GM23338 (cell line): ENCODE measurements around the gene ACOXL. TPM values are rescaled to one million over a fixed set of nuclear protein-coding genes. Genes with fewer than 3 reads are reported as not detected.

Experiments
- ATAC-seq: fragments of 200-7000 bp; cut with Tn5 transposase; 3 replicates; pipeline ENCODE4 v1.9.1; 2020
- DNase-seq: peaks from one replicate; pipeline ENCODE4 v3.0.0-alpha.2; 2015; ENCODE audit warnings: low spot score
- H2AFZ ChIP-seq: fragments of 200-600 bp; sonication (generic); 2 replicates; pipeline ENCODE4 v1.8.0; 2016; ENCODE audit warnings: antibody characterized with exemption, mild to moderate bottlenecking, moderate library complexity
- H3F3A ChIP-seq: fragments of 200-600 bp; sonication (generic); replicated peaks from 2 replicates; pipeline ENCODE4 v1.8.0; 2017; ENCODE audit warnings: antibody characterized with exemption, mixed run types, low read depth
- H3K27ac ChIP-seq: fragments of 200-600 bp; sonication (generic); 2 replicates; pipeline ENCODE4 v1.6.1; 2016; ENCODE audit warnings: low read depth
- H3K27me3 ChIP-seq: fragments of 200-600 bp; sonication (generic); 2 replicates; pipeline ENCODE4 v1.8.0; 2016; ENCODE audit warnings: mild to moderate bottlenecking, mixed run types, moderate library complexity; ENCODE audit not compliant: insufficient read depth
- H3K36me3 ChIP-seq: fragments of 200-600 bp; sonication (generic); 2 replicates; pipeline ENCODE4 v1.8.0; 2016; ENCODE audit warnings: mild to moderate bottlenecking; ENCODE audit not compliant: insufficient read depth
- H3K4me1 ChIP-seq: fragments of 200-600 bp; sonication (generic); 2 replicates; pipeline ENCODE4 v1.8.0; 2016; ENCODE audit warnings: mild to moderate bottlenecking, moderate library complexity; ENCODE audit not compliant: insufficient read depth
- H3K4me2 ChIP-seq: fragments of 200-600 bp; sonication (generic); 2 replicates; pipeline ENCODE4 v1.7.1; 2017; ENCODE audit warnings: mixed run types
- H3K4me3 ChIP-seq: fragments of 200-600 bp; sonication (generic); 2 replicates; pipeline ENCODE4 v1.6.1; 2016; ENCODE audit warnings: mixed run types
- H3K79me2 ChIP-seq: fragments of 200-600 bp; sonication (generic); replicated peaks from 2 replicates; pipeline ENCODE4 v1.8.0; 2017; ENCODE audit warnings: mild to moderate bottlenecking; ENCODE audit not compliant: insufficient read depth
- H3K9me2 ChIP-seq: fragments of 200-600 bp; sonication (generic); 2 replicates; pipeline ENCODE4 v1.8.0; 2017; ENCODE audit not compliant: insufficient read depth
- H4K20me1 ChIP-seq: fragments of 200-600 bp; sonication (generic); replicated peaks from 2 replicates; pipeline ENCODE4 v1.8.0; 2017; ENCODE audit warnings: mild to moderate bottlenecking; ENCODE audit not compliant: insufficient read depth
- H3K27ac Mint-ChIP-seq: 2 replicates; pipeline ENCODE4 v1.8.0; 2020; ENCODE audit warnings: inconsistent platforms, mild to moderate bottlenecking, moderate library complexity, mixed read lengths
- H3K27me3 Mint-ChIP-seq: 3 replicates; pipeline ENCODE4 v1.8.0; 2022; ENCODE audit warnings: low read depth, mild to moderate bottlenecking, moderate library complexity, mixed read lengths, inconsistent platforms; ENCODE audit not compliant: insufficient read depth, poor library complexity
- H3K36me3 Mint-ChIP-seq: 3 replicates; pipeline ENCODE4 v1.8.0; 2021; ENCODE audit warnings: low read depth, mild to moderate bottlenecking, inconsistent platforms, moderate library complexity, mixed read lengths
- H3K4me1 Mint-ChIP-seq: 3 replicates; pipeline ENCODE4 v1.8.0; 2020; ENCODE audit warnings: mild to moderate bottlenecking, inconsistent platforms, mixed read lengths
- H3K4me3 Mint-ChIP-seq: 3 replicates; pipeline ENCODE4 v1.8.0; 2021; ENCODE audit warnings: moderate library complexity, mild to moderate bottlenecking, inconsistent platforms, mixed read lengths
- H3K9me3 Mint-ChIP-seq: 3 replicates; pipeline ENCODE4 v1.8.0; 2020; ENCODE audit warnings: moderate library complexity, mild to moderate bottlenecking, inconsistent platforms, mixed read lengths
- CREB1 ChIP-seq: fragments of 250-450 bp; sonication (Bioruptor Pico); IDR thresholded peaks from 2 replicates; pipeline ENCODE4 v1.5.0; 2020; ENCODE audit warnings: low read depth, mild to moderate bottlenecking, moderate library complexity
- CTCF ChIP-seq, 2 experiments: fragments of 200-600 bp in 1 of 2; sonication (generic) in 1 of 2; conservative IDR thresholded peaks; 2 replicates each; pipeline versions ENCODE4 v1.5.1 to v1.6.1; 2016 to 2017; ENCODE audit warnings: antibody characterized with exemption in 2 of 2, low read depth in 2 of 2, mild to moderate bottlenecking in 2 of 2, moderate library complexity in 1 of 2
- EZH2phosphoT487 ChIP-seq: fragments of 200-600 bp; sonication (generic); IDR thresholded peaks from one replicate; pipeline ENCODE4 v1.8.1; 2018; ENCODE audit warnings: antibody characterized with exemption; ENCODE audit not compliant: unreplicated experiment
- NANOG ChIP-seq: IDR thresholded peaks from 2 replicates; pipeline ENCODE4 v1.6.1; 2016; ENCODE audit warnings: antibody characterized with exemption, borderline replicate concordance
- POLR2AphosphoS5 ChIP-seq: IDR thresholded peaks from 2 replicates; pipeline ENCODE4 v1.6.1; 2016; ENCODE audit warnings: antibody characterized with exemption, low read depth
- REST ChIP-seq: IDR thresholded peaks from one replicate; pipeline ENCODE4 v1.6.1; 2018; ENCODE audit warnings: antibody characterized with exemption; ENCODE audit not compliant: unreplicated experiment
- STAT1 ChIP-seq: IDR thresholded peaks from one replicate; pipeline ENCODE4 v1.6.1; 2016; ENCODE audit warnings: antibody characterized with exemption; ENCODE audit not compliant: unreplicated experiment
- ZNF114 ChIP-seq: fragments of 250-450 bp; sonication (Bioruptor Pico); IDR thresholded peaks from 2 replicates; pipeline ENCODE4 v1.5.0; 2020; ENCODE audit warnings: mild to moderate bottlenecking, moderate library complexity
- ZNF331 ChIP-seq: fragments of 250-450 bp; sonication (Bioruptor Pico); IDR thresholded peaks from 2 replicates; pipeline ENCODE4 v1.5.0; 2020; ENCODE audit warnings: low read depth, mild to moderate bottlenecking, moderate library complexity
- polyA plus RNA-seq: library from polyadenylated mRNA; unstranded; fragments of >200 nt; fragmentation: Nextera tagmentation; extraction: Ambion mirVana; gene quantifications from 2 replicates; pipeline ENCODE4 v1.2.1, GENCODE V29; 2016
- total RNA-seq: library from RNA; depleted of rRNA; stranded (reverse); fragments of >200 nt; shearing (Covaris generic); gene quantifications from 2 replicates; pipeline ENCODE4 v1.2.3, GENCODE V29; 2014

Gene ACOXL
- total and polyA plus RNA-seq, 2 experiments from 2014 or later, result 9.0 to 14.7 TPM

- TF ChIP-seq REST (no peak), ZNF114 (CRISPR knock-in tag) (no peak)
Measured at GRCh38 chr2:110743600-110743999, 11.2 kb downstream of the ACOXL start (continued).

- no peaks in the 10 kb centered on the region for H3K27me3 ChIP-seq
- DNase-seq, result no peak
- H3F3A ChIP-seq, result 0 out of 2 replicates have a peak, but pooled peaks cover 2% of the 10 kb centered on the region
- 0 out of 2 replicates have a peak, but pooled peaks cover 7% of the 10 kb centered on the region for H3K9me2 ChIP-seq
- Mint-ChIP-seq H3K27ac (no peak overlapping the region), H3K4me3 (no peak overlapping the region; the same call in 2 of the 3 replicates), H3K27me3 (peaks cover 15% of the 10 kb centered on the region), H3K9me3 (no peaks in the 10 kb centered on the region), H3K36me3 (0 out of 3 replicates have a peak, but pooled peaks cover 3% of the 10 kb centered on the region), H3K4me1 (peaks cover 68% of the 10 kb centered on the region)
- H3K36me3 ChIP-seq, result no peaks in the 10 kb centered on the region
- no peak overlapping the region for H3K27ac ChIP-seq
- no peaks in the 10 kb centered on the region for H4K20me1 ChIP-seq
- H3K4me2 ChIP-seq, result no peak overlapping the region
- no peak overlapping the region for H3K4me3 ChIP-seq
- no peak for ATAC-seq
- TF ChIP-seq ZNF331 (CRISPR knock-in tag) (no peak), NANOG (no peak), POLR2AphosphoS5 (no peak), ZNF114 (CRISPR knock-in tag) (no peak), EZH2phosphoT487 (no peak), CTCF (conservative IDR thresholded peaks at IDR 0.05; ENCODE audit: low read depth in 2 of 2) (no peak), CREB1 (CRISPR knock-in tag) (no peak), STAT1 (no peak)
- peaks cover 29% of the 10 kb centered on the region; the same call in 1 of the 2 replicates for H3K79me2 ChIP-seq
- peaks cover 54% of the 10 kb centered on the region for H3K4me1 ChIP-seq
- H2AFZ ChIP-seq, result no peak overlapping the region
Measured at GRCh38 chr2:110744429-110744828, 12.1 kb downstream of the ACOXL start.
